ENCODE measurements around the gene PTPRG. TPM values are rescaled to one million over a fixed set of nuclear protein-coding genes. Genes with fewer than 3 reads are reported as not detected.

The PTPRG gene
- total RNA-seq, 1 experiment from 2014 or later, result 11.7 TPM

- intact Hi-C loops (cut with micrococcal nuclease; ENCODE audit: unreplicated experiment), result no loop called here
- ChIA-PET CTCF (no interaction called here), POLR2A (ENCODE audit: low non-redundant PET) (no interaction called here)
- no peak for TF ChIP-seq CTCF (conservative IDR thresholded peaks at IDR 0.05; ENCODE audit: low read depth, low read length)
- no peak for TF ChIP-seq EZH2 (IDR thresholded peaks at IDR 0.05; ENCODE audit: borderline replicate concordance, low read depth, low read length, poor library complexity, severe bottlenecking)
- H3K27ac ChIP-seq (ENCODE audit: low read depth, low read length, poor library complexity, severe bottlenecking), result no peak overlapping the region
- H3K36me3 ChIP-seq (ENCODE audit: insufficient read depth, low read length, poor library complexity, severe bottlenecking), result no peaks in the 10 kb centered on the region
- BruUV-seq (replicated peaks), result no TSS peak
- no peaks in the 10 kb centered on the region for H3K4me1 ChIP-seq (ENCODE audit: insufficient read depth, low read length, poor library complexity, severe bottlenecking)
- H3K27me3 ChIP-seq (replicated peaks; ENCODE audit: insufficient read depth, low read depth, low read length, poor library complexity), result no peaks in the 10 kb centered on the region
- no peak for DNase-seq (ENCODE audit: low spot score)
- no peak overlapping the region for H3K4me3 ChIP-seq (ENCODE audit: low read depth, low read length, poor library complexity, severe bottlenecking)
- H3K9me3 ChIP-seq (ENCODE audit: low read depth, low read length, poor library complexity, severe bottlenecking), result no peaks in the 10 kb centered on the region
Observed at GRCh38 chr3:61794961-61795360, 233.6 kb downstream of the PTPRG start.

- Histone ChIP-seq H3K27me3 (replicated peaks; ENCODE audit: insufficient read depth, low read depth, low read length, poor library complexity) (no peaks in the 10 kb centered on the region), H3K4me1 (ENCODE audit: insufficient read depth, low read length, poor library complexity, severe bottlenecking) (no peaks in the 10 kb centered on the region), H3K36me3 (ENCODE audit: insufficient read depth, low read length, poor library complexity, severe bottlenecking) (no peaks in the 10 kb centered on the region), H3K9me3 (ENCODE audit: low read depth, low read length, poor library complexity, severe bottlenecking) (no peaks in the 10 kb centered on the region), H3K27ac (ENCODE audit: low read depth, low read length, poor library complexity, severe bottlenecking) (no peak overlapping the region), H3K4me3 (ENCODE audit: low read depth, low read length, poor library complexity, severe bottlenecking) (no peak overlapping the region)
- DNase-seq (ENCODE audit: low spot score), result no peak
- ChIA-PET POLR2A (ENCODE audit: low non-redundant PET) (no interaction called here), CTCF (no interaction called here)
- intact Hi-C loops (cut with micrococcal nuclease; ENCODE audit: unreplicated experiment), result no loop called here
- BruUV-seq (replicated peaks), result no TSS peak
- TF ChIP-seq EZH2 (IDR thresholded peaks at IDR 0.05; ENCODE audit: borderline replicate concordance, low read depth, low read length, poor library complexity, severe bottlenecking) (no peak), CTCF (conservative IDR thresholded peaks at IDR 0.05; ENCODE audit: low read depth, low read length) (no peak)
Observed at GRCh38 chr3:61796088-61796680, 234.8 kb downstream of the PTPRG start.

GRCh38 chr3:61796911-61797310 is 235.5 kb downstream of the PTPRG start:
- no peaks in the 10 kb centered on the region for H3K36me3 ChIP-seq (ENCODE audit: insufficient read depth, low read length, poor library complexity, severe bottlenecking)
- intact Hi-C loops (cut with micrococcal nuclease; ENCODE audit: unreplicated experiment), result no loop called here
- DNase-seq (ENCODE audit: low spot score), result no peak
- CTCF ChIA-PET, result no interaction called here
- no peaks in the 10 kb centered on the region for H3K9me3 ChIP-seq (ENCODE audit: low read depth, low read length, poor library complexity, severe bottlenecking)
- no peaks in the 10 kb centered on the region for H3K4me1 ChIP-seq (ENCODE audit: insufficient read depth, low read length, poor library complexity, severe bottlenecking)
- POLR2A ChIA-PET (ENCODE audit: low non-redundant PET), result no interaction called here
- no TSS peak for BruUV-seq (replicated peaks)
- H3K4me3 ChIP-seq (ENCODE audit: low read depth, low read length, poor library complexity, severe bottlenecking), result no peak overlapping the region
- no peak for TF ChIP-seq CTCF (conservative IDR thresholded peaks at IDR 0.05; ENCODE audit: low read depth, low read length)
- no peak overlapping the region for H3K27ac ChIP-seq (ENCODE audit: low read depth, low read length, poor library complexity, severe bottlenecking)
- no peaks in the 10 kb centered on the region for H3K27me3 ChIP-seq (replicated peaks; ENCODE audit: insufficient read depth, low read depth, low read length, poor library complexity)
